Activated naive CD4-positive, alpha-beta T cell treated with anti-CD3 and anti-CD28 coated beads, Interleukin-2, amount 10 ng/mL, durations not matched to agents 7 days and 5 days (primary cell): ENCODE data around the gene CAMSAP2.
A peak's percentile ranks its signal among the peaks of the same experiment; 100 is the strongest.

Experiments
- CTCF ChIA-PET: fragments of 350-600 bp; sonication (Branson Sonifier 250); formaldehyde crosslinking; loops from one replicate; lab custom pipeline; 2021; ENCODE audit warnings: antibody characterized with exemption; lab: Charles Lee
- DNase-seq: peaks from one replicate; pipeline ENCODE4 v3.0.0-alpha.2; 2020
- H3K27ac Mint-ChIP-seq: one replicate; pipeline ENCODE4 v1.8.0; 2021; ENCODE audit warnings: mild to moderate bottlenecking, moderate library complexity, mixed read lengths
- H3K27me3 Mint-ChIP-seq: one replicate; pipeline ENCODE4 v1.8.0; 2021; ENCODE audit warnings: mild to moderate bottlenecking, mixed read lengths
- H3K36me3 Mint-ChIP-seq: one replicate; pipeline ENCODE4 v1.8.0; 2021; ENCODE audit warnings: mixed read lengths
- H3K4me1 Mint-ChIP-seq: one replicate; pipeline ENCODE4 v1.8.0; 2021; ENCODE audit warnings: mixed read lengths
- H3K4me3 Mint-ChIP-seq: one replicate; pipeline ENCODE4 v1.8.0; 2021; ENCODE audit warnings: mild to moderate bottlenecking, moderate library complexity, mixed read lengths
- H3K9me3 Mint-ChIP-seq: one replicate; pipeline ENCODE4 v1.8.0; 2021; ENCODE audit warnings: mixed read lengths

CAMSAP2 gene

DNA sequence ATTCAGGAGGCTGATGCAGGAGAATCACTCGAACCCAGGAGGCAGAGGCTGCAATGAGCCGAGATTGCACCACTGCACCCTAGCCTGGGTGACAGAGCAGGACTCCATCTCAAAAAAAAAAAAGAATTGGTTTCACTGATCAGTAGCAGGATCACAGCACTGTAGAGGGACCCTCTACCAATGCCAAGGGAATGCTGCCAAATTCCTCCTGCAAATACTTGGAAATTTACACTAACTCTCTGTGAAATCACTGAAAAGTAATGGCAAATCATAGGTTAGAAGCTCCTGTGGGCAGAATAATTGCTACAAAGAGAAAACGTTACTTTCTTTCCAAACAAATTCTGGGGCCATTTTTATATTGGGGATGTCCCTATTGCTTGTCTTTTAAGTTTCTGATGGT, 127.4 kb downstream of the CAMSAP2 start:
- H3K4me1 Mint-ChIP-seq = peaks cover 40% of the 10 kb centered on the region
- no peaks in the 10 kb centered on the region for H3K36me3 Mint-ChIP-seq
- DNase-seq = no peak
- no peaks in the 10 kb centered on the region for H3K9me3 Mint-ChIP-seq
- no peak overlapping the region for H3K4me3 Mint-ChIP-seq
- peaks cover 44% of the 10 kb centered on the region for H3K27me3 Mint-ChIP-seq
- CTCF ChIA-PET = interaction anchor here (0.6 to 0.7 kb wide), 2 partner anchors 23 to 244 kb away, joined by 4 to 5 read pairs; no protein-coding TSS in a partner anchor
- H3K27ac Mint-ChIP-seq = no peak overlapping the region

DNA sequence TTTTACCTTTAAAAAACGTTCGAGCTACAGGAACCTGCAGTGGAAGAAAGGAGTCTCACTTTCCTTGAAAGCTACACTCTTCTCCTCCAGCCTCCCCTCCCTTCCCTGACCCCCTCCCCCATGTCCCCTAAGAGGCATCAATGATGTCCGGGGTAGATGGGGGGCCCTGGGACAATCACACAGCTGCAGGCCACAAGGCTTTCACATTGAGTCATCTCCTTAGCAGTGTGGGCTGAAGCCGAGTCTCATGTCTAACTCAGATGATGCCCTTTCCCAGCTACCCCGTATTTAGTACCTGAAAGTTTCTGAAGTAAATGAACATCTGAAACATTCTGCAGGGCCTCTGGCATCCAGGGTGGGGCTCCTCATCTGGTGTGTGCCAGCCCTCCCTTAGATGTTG, 127.8 kb downstream of the CAMSAP2 start:
- DNase-seq = peak; percentile 55
- no peaks in the 10 kb centered on the region for H3K36me3 Mint-ChIP-seq
- CTCF ChIA-PET = interaction anchor here (0.6 to 0.7 kb wide), 2 partner anchors 23 to 244 kb away, joined by 4 to 5 read pairs; no protein-coding TSS in a partner anchor
- no peak overlapping the region for H3K4me3 Mint-ChIP-seq
- H3K4me1 Mint-ChIP-seq = peaks cover 40% of the 10 kb centered on the region
- H3K27ac Mint-ChIP-seq = no peak overlapping the region
- peaks cover 48% of the 10 kb centered on the region for H3K27me3 Mint-ChIP-seq
- no peaks in the 10 kb centered on the region for H3K9me3 Mint-ChIP-seq

DNA sequence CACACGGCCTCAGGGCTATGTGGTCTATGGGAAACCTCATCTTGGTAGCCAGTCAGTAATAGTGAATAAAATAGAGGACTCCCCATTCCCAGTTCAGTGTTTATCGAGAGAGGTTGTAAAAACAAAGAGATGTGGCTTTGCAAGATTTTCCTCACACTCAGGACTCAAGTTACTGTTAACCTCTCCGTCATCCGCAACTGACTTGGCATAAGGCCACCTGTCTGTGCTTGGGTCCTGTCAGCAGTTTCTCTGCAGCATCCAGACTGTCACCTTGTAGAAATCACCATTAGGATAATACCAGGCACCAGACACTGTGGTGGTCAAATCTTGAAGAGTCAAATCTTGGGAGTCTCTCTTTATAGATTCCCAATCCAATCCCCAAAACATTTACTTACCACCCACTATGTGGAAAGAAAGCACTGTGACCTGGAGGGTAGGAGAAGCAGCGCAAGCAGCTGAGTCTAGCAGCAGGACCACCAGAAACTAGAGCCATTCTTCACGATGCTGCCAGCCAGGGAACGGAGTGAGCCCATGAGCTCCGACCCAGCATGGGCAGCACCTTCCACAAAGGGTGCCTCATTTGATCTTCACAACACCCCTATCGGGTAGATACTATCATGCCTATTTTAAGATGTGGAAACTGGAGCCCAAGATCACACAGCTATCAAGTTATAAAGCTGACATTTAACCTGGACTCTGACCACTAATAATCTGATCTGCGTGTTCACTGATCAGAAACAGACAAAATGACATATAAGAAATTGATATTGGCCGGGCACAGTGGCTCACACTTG, 128.5 kb downstream of the CAMSAP2 start:
- CTCF ChIA-PET = interaction anchor here (1.1 kb wide), 1 partner anchor 50 kb away, joined by 3 read pairs; no protein-coding TSS in a partner anchor
- H3K36me3 Mint-ChIP-seq = no peaks in the 10 kb centered on the region
- H3K27ac Mint-ChIP-seq = no peak overlapping the region
- H3K9me3 Mint-ChIP-seq = no peaks in the 10 kb centered on the region
- no peak overlapping the region for H3K4me3 Mint-ChIP-seq
- H3K27me3 Mint-ChIP-seq = peaks cover 55% of the 10 kb centered on the region
- H3K4me1 Mint-ChIP-seq = peaks cover 37% of the 10 kb centered on the region
- no peak for DNase-seq

DNA sequence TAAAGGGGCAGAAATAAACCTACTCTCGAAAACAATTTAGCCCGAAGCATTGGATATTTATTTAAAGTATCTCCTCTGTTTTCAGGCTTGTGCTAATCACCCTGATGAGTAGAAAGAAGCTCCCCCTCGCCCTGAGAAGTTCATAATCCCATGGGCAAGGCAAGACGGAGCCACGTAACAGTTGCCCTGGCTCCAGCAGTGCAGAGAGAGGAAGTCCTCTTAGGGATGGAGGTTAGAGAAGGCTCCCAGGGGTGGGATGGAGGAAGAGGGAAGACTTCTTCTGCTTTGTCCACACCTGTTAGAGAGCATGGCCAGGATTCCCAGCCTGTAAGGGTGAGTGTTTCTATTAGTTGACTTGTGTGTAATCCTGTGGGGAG, 130.7 kb downstream of the CAMSAP2 start:
- no peak overlapping the region for H3K4me3 Mint-ChIP-seq
- no peaks in the 10 kb centered on the region for H3K36me3 Mint-ChIP-seq
- CTCF ChIA-PET = no interaction called here
- no peaks in the 10 kb centered on the region for H3K9me3 Mint-ChIP-seq
- H3K27ac Mint-ChIP-seq = no peak overlapping the region
- no peak for DNase-seq
- H3K27me3 Mint-ChIP-seq = peaks cover 74% of the 10 kb centered on the region
- H3K4me1 Mint-ChIP-seq = peaks cover 35% of the 10 kb centered on the region

GRCh38 chr1:200869753-200870391, 131.2 kb downstream of the CAMSAP2 start:
- no peak overlapping the region for H3K4me3 Mint-ChIP-seq
- DNase-seq = no peak
- no peak overlapping the region for H3K27ac Mint-ChIP-seq
- H3K9me3 Mint-ChIP-seq = no peaks in the 10 kb centered on the region
- CTCF ChIA-PET = no interaction called here
- peaks cover 78% of the 10 kb centered on the region for H3K27me3 Mint-ChIP-seq
- H3K4me1 Mint-ChIP-seq = peaks cover 36% of the 10 kb centered on the region
- H3K36me3 Mint-ChIP-seq = no peaks in the 10 kb centered on the region

DNA sequence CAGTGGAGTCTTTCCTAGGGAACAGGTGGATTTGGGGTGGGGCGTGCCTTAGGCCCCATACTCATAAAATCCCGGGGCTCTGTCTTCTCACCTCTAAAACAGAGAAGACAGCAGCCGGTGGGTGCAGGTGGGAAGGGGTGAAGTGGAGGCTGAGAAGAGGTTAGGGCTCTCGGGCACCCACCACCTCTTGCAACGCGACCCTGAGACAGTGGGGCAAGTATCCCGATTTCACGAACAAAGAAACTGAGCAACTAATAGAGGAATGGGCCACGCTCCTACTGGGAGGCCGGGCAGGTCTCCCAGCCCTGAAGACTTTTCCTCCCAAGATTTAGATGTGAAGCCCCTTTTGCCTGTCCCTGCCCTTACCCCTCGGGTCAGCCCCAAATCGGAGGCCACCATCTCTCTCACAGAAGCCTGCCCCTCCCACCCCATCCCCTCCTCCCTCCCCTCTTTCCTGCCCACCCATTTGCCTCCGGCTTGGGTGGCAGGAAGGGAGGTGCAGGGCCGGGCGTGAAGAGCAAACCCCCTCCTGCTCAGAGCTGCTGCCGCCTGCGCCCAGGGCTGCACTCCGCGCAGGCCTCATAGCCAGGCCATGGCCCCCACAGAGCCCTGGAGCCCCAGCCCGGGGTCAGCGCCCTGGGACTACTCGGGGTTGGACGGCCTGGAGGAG, 133.9 kb downstream of the CAMSAP2 start, which contains the start of gene GPR25:
Gene GPR25, plus strand, starts transcription at position 536 of the 670 bp plus-strand sequence. Its CDS starts 57 bp downstream, at position 593.
- Mint-ChIP-seq H3K9me3 (no peaks in the 10 kb centered on the region), H3K4me1 (peaks cover 28% of the 10 kb centered on the region), H3K27me3 (peaks cover 80% of the 10 kb centered on the region), H3K27ac (no peak within 1 kb of the TSS), H3K36me3 (no peaks in the 10 kb centered on the region), H3K4me3 (no peak within 1 kb of the TSS)
- CTCF ChIA-PET = no interaction called here
- no peak for DNase-seq

- H3K27me3 Mint-ChIP-seq = peaks cover 83% of the 10 kb centered on the region
- DNase-seq = no peak
- CTCF ChIA-PET = interaction anchor here (0.6 kb wide), 1 partner anchor 209 kb away, joined by 3 read pairs; no protein-coding TSS in a partner anchor
- no peak overlapping the region for H3K4me3 Mint-ChIP-seq
- H3K4me1 Mint-ChIP-seq = peaks cover 34% of the 10 kb centered on the region
- no peaks in the 10 kb centered on the region for H3K9me3 Mint-ChIP-seq
- no peaks in the 10 kb centered on the region for H3K36me3 Mint-ChIP-seq
- H3K27ac Mint-ChIP-seq = no peak overlapping the region
Observed at GRCh38 chr1:200873116-200873670, 134.5 kb downstream of the CAMSAP2 start.

GRCh38 chr1:200873671-200874397, 135.1 kb downstream of the CAMSAP2 start:
- CTCF ChIA-PET = interaction anchor here (0.6 kb wide), 1 partner anchor 210 kb away, joined by 3 read pairs; no protein-coding TSS in a partner anchor
- H3K4me1 Mint-ChIP-seq = peaks cover 38% of the 10 kb centered on the region
- H3K27ac Mint-ChIP-seq = no peak overlapping the region
- peaks cover 86% of the 10 kb centered on the region for H3K27me3 Mint-ChIP-seq
- H3K36me3 Mint-ChIP-seq = no peaks in the 10 kb centered on the region
- DNase-seq = no peak
- H3K9me3 Mint-ChIP-seq = no peaks in the 10 kb centered on the region
- H3K4me3 Mint-ChIP-seq = no peak overlapping the region

DNA sequence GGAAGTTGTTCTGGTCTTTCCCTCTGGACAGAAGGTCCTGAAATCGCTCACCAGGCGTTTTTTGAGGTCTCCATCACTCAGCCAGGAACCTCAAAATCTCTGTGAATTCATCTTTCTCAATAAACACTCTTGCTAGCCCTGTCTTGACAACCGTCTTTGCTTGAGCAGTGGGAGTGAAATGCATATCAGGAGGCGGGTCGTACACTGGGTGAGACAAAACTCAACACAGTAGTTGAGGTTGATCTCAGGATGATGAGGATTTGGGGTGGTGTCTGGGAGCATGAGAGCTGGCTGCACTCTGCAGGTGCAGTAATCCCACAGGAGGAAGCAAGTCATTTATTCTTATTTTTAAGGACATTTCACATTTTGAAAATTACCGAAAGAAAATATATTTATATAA, 136.0 kb downstream of the CAMSAP2 start:
- Mint-ChIP-seq H3K4me1 (peaks cover 34% of the 10 kb centered on the region), H3K27me3 (peaks cover 81% of the 10 kb centered on the region), H3K9me3 (no peaks in the 10 kb centered on the region), H3K27ac (no peak overlapping the region), H3K36me3 (no peaks in the 10 kb centered on the region), H3K4me3 (no peak overlapping the region)
- CTCF ChIA-PET = no interaction called here
- DNase-seq = no peak

DNA sequence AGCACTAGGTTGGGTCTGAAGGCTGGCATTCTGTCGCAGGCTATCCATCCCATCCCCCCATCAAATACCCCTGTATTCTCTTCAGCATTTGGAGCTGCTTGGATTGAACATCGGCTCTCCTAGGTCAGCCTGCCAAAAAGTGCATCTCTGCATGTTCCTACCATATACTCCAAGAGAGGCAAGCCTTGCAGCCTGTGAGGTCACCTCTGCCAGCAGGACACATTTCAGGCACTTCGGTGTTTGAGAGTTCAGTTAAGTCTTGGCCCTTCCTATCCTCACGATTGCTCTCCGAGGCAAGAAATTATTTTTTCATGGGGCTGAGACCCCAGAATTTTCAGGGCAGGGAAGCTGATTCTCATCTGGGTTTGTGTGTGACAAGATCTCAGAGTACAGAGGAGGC, 136.7 kb downstream of the CAMSAP2 start:
- H3K4me3 Mint-ChIP-seq = no peak overlapping the region
- DNase-seq = no peak
- peaks cover 80% of the 10 kb centered on the region for H3K27me3 Mint-ChIP-seq
- H3K36me3 Mint-ChIP-seq = no peaks in the 10 kb centered on the region
- peaks cover 26% of the 10 kb centered on the region for H3K4me1 Mint-ChIP-seq
- H3K27ac Mint-ChIP-seq = no peak overlapping the region
- H3K9me3 Mint-ChIP-seq = no peaks in the 10 kb centered on the region
- CTCF ChIA-PET = no interaction called here

- H3K4me1 Mint-ChIP-seq = peaks cover 20% of the 10 kb centered on the region
- no peaks in the 10 kb centered on the region for H3K9me3 Mint-ChIP-seq
- H3K4me3 Mint-ChIP-seq = no peak overlapping the region
- no peak for DNase-seq
- H3K27me3 Mint-ChIP-seq = peaks cover 68% of the 10 kb centered on the region
- no peak overlapping the region for H3K27ac Mint-ChIP-seq
- CTCF ChIA-PET = interaction anchor here (0.7 to 3.2 kb wide), 4 partner anchors 12 to 341 kb away, joined by 3 to 13 read pairs (median 5); no protein-coding TSS in a partner anchor
- no peaks in the 10 kb centered on the region for H3K36me3 Mint-ChIP-seq
Observed at GRCh38 chr1:200877010-200877409, 138.3 kb downstream of the CAMSAP2 start.

GRCh38 chr1:200877839-200878551, 139.3 kb downstream of the CAMSAP2 start:
- Mint-ChIP-seq H3K27me3 (peaks cover 58% of the 10 kb centered on the region), H3K4me1 (peaks cover 20% of the 10 kb centered on the region), H3K4me3 (no peak overlapping the region), H3K27ac (peak overlapping the region; percentile 34), H3K36me3 (no peaks in the 10 kb centered on the region), H3K9me3 (no peaks in the 10 kb centered on the region)
- peak; percentile 37 for DNase-seq
- CTCF ChIA-PET = interaction anchor here (0.6 to 3.2 kb wide), 4 partner anchors 11 to 342 kb away, joined by 3 to 13 read pairs (median 4); no protein-coding TSS in a partner anchor

GRCh38 chr1:200880212-200880611, 141.5 kb downstream of the CAMSAP2 start:
- Mint-ChIP-seq H3K4me3 (no peak overlapping the region), H3K27ac (no peak overlapping the region), H3K36me3 (no peaks in the 10 kb centered on the region), H3K9me3 (no peaks in the 10 kb centered on the region), H3K4me1 (peaks cover 17% of the 10 kb centered on the region), H3K27me3 (peaks cover 38% of the 10 kb centered on the region)
- no peak for DNase-seq
- CTCF ChIA-PET = no interaction called here
